ENCODE data around the gene POLR2J.
"Not testable (repeated sequence)": the region's sequence is repeated elsewhere in the genome, so short reads cannot be mapped to it uniquely, and the experiment has no call there.

DNA sequence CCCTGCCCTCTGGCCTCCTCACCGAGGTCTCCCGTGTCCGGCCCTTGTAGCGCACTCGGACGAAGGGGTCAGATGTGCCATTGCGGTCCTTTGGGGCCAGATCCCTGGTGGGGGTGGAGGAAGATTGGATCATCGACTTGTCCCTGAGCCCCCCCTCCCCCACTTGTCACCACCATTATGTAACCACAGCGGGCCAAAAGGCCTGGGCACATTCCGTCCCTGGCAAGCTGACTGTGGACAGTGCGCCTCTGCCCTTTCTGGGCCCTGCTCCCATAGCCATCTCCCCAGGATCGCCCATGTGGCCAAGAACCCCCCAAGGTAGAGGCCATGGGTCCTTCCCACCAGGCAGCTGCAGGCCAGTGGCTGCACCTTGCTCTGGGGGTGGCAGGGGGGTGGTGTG, 24.4 kb upstream of the POLR2J start:
- TF ChIP-seq, protein P1, sequence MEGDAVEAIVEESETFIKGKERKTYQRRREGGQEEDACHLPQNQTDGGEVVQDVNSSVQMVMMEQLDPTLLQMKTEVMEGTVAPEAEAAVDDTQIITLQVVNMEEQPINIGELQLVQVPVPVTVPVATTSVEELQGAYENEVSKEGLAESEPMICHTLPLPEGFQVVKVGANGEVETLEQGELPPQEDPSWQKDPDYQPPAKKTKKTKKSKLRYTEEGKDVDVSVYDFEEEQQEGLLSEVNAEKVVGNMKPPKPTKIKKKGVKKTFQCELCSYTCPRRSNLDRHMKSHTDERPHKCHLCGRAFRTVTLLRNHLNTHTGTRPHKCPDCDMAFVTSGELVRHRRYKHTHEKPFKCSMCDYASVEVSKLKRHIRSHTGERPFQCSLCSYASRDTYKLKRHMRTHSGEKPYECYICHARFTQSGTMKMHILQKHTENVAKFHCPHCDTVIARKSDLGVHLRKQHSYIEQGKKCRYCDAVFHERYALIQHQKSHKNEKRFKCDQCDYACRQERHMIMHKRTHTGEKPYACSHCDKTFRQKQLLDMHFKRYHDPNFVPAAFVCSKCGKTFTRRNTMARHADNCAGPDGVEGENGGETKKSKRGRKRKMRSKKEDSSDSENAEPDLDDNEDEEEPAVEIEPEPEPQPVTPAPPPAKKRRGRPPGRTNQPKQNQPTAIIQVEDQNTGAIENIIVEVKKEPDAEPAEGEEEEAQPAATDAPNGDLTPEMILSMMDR (IDR thresholded peaks at IDR 0.05): not testable (repeated sequence)
- not testable (repeated sequence) for TF ChIP-seq POLR2A (IDR thresholded peaks at IDR 0.05)

Data from vagina (tissue), 2 donors.